K562 (cell line): ENCODE data around the gene SNRNP200. TPM values are rescaled to one million over a fixed set of nuclear protein-coding genes. Genes with fewer than 3 reads are reported as not detected.
A peak's percentile ranks its signal among the peaks of the same experiment; 100 is the strongest.

ENCODE experiments used
- ATF6 ChIP-seq: sonication (generic); formaldehyde crosslinking; IDR thresholded peaks from 2 replicates; pipeline ENCODE4 v1.4.0; 2020; ENCODE audit warnings: mild to moderate bottlenecking, missing genetic modification reagents
- CHD2 ChIP-seq: IDR thresholded peaks from 2 replicates; pipeline ENCODE4 v1.6.1; 2011; ENCODE audit warnings: low read depth, low read length
- CTCFL ChIP-seq: IDR thresholded peaks from 2 replicates; pipeline ENCODE4 v1.6.1; 2011; ENCODE audit warnings: borderline replicate concordance, low read depth, mild to moderate bottlenecking, moderate library complexity, low read length; ENCODE audit not compliant: insufficient read depth, poor library complexity, severe bottlenecking
- EP400 ChIP-seq: fragments of 450-650 bp; IDR thresholded peaks from 2 replicates; pipeline ENCODE4 v1.6.1; 2017; ENCODE audit warnings: antibody characterized with exemption, mild to moderate bottlenecking, moderate library complexity
- ETV1 ChIP-seq: fragments of 450-650 bp; conservative IDR thresholded peaks from 2 replicates; pipeline ENCODE4 v1.6.1; 2016; ENCODE audit warnings: missing genetic modification characterization, control low read depth, low read depth, missing compliant biosample characterization
- FOXM1 ChIP-seq, 2 experiments: fragments of 450-650 bp in 1 of 2; sonication (generic) in 1 of 2; formaldehyde crosslinking in 1 of 2; IDR thresholded peaks; 2 replicates each; pipeline versions ENCODE4 v1.6.1 to v1.9.0; 2017 to 2022; ENCODE audit warnings: low read depth in 2 of 2, mild to moderate bottlenecking in 2 of 2, missing genetic modification reagents in 1 of 2, moderate library complexity in 1 of 2
- KAT2B ChIP-seq: IDR thresholded peaks from one replicate; pipeline ENCODE4 v1.6.1; 2012; ENCODE audit warnings: low read depth, mild to moderate bottlenecking, control low read depth, inconsistent platforms, low read length, moderate library complexity
- MCM5 ChIP-seq: fragments of 450-650 bp; IDR thresholded peaks from 2 replicates; pipeline ENCODE4 v1.6.1; 2016; ENCODE audit warnings: low read depth
- MEF2D ChIP-seq: conservative IDR thresholded peaks from 2 replicates; pipeline ENCODE4 v1.6.1; 2016; ENCODE audit warnings: low read depth, missing genetic modification characterization, missing compliant biosample characterization
- NCOA1 ChIP-seq: fragments of 450-650 bp; IDR thresholded peaks from 2 replicates; pipeline ENCODE4 v1.6.1; 2016; ENCODE audit warnings: low read depth
- NCOA4 ChIP-seq: fragments of 450-650 bp; IDR thresholded peaks from 2 replicates; pipeline ENCODE4 v1.6.1; 2018; ENCODE audit warnings: mild to moderate bottlenecking; ENCODE audit not compliant: partially characterized antibody
- NR0B1 ChIP-seq: fragments of 450-650 bp; IDR thresholded peaks from one replicate; pipeline ENCODE4 v1.6.1; 2018; ENCODE audit warnings: mild to moderate bottlenecking, moderate library complexity; ENCODE audit not compliant: partially characterized antibody
- POLR2B ChIP-seq: fragments of 450-650 bp; IDR thresholded peaks from 2 replicates; pipeline ENCODE4 v1.6.1; 2018; ENCODE audit warnings: low read depth; ENCODE audit not compliant: partially characterized antibody
- RFX7 ChIP-seq: fragments of 250-450 bp; sonication (Bioruptor Pico); IDR thresholded peaks from 2 replicates; pipeline ENCODE4 v1.5.1; 2021; ENCODE audit warnings: mild to moderate bottlenecking
- SMARCA4 ChIP-seq: fragments of 450-650 bp; IDR thresholded peaks from 2 replicates; pipeline ENCODE4 v1.6.1; 2016
- SREBF1 ChIP-seq: fragments of 150-350 bp; IDR thresholded peaks from 2 replicates; pipeline ENCODE4 v1.6.1; 2014; ENCODE audit warnings: antibody characterized with exemption, low read depth, low read length, borderline replicate concordance
- XRCC5 ChIP-seq: fragments of 200-400 bp; formaldehyde crosslinking; IDR thresholded peaks from 2 replicates; pipeline ENCODE4 v1.6.1; 2017; ENCODE audit warnings: low read depth, mild to moderate bottlenecking, low read length
- ZFP91 ChIP-seq: sonication (generic); formaldehyde crosslinking; IDR thresholded peaks from 2 replicates; pipeline ENCODE4 v1.8.0; 2022; ENCODE audit warnings: mild to moderate bottlenecking, missing genetic modification reagents
- ZNF175 ChIP-seq: fragments of 200-800 bp; sonication (Bioruptor generic); IDR thresholded peaks from 2 replicates; pipeline ENCODE4 v1.6.1; 2016; ENCODE audit warnings: low read depth, mild to moderate bottlenecking, missing genetic modification characterization, missing compliant biosample characterization
- ZNF280A ChIP-seq: fragments of 450-650 bp; IDR thresholded peaks from 2 replicates; pipeline ENCODE4 v1.6.1; 2018; ENCODE audit warnings: mild to moderate bottlenecking, low read depth; ENCODE audit not compliant: partially characterized antibody
- polyA plus RNA-seq, 8 experiments: library from polyadenylated mRNA; depleted of rRNA in 4 of 8; stranded (reverse) in 5 of 8; unstranded in 3 of 8; fragments of >200 nt; fragmentation: Nextera tagmentation in 2 of 8; fragmentation: Illumina TruSeq in 1 of 8; extraction: Ambion mirVana in 2 of 8; extraction: Trizol in 1 of 8; gene quantifications; 2 replicates each; pipeline versions ENCODE4 v1.2.1 to v1.2.3, GENCODE V29; 2011 to 2014; ENCODE audit warnings: inconsistent platforms in 1 of 8, missing spikeins in 1 of 8
- total RNA-seq, 7 experiments: library from RNA; depleted of rRNA in 6 of 7; stranded (reverse); fragments of >200 nt in 6 of 7; fragmentation: Illumina TruSeq in 2 of 7; extraction: Trizol in 2 of 7; gene quantifications; 2 replicates each; pipeline versions ENCODE4 v1.2.1 to v1.2.3, GENCODE V29; 2011 to 2021; ENCODE audit warnings: low replicate concordance in 1 of 7

Gene SNRNP200
- total and polyA plus RNA-seq, 9 of the 15 experiments (the other 6 are each of a cell fraction or from before 2014, with no cell fraction given) = 76.1 to 231 (median 155) TPM

- TF ChIP-seq ZNF175 (CRISPR knock-in tag) (peak; percentile 95), KAT2B (no peak), MEF2D (peak; percentile 59; the same call in 1 of the 2 replicates), FOXM1 (IDR thresholded peaks at IDR 0.05; ENCODE audit: low read depth) (peak; percentile 44; the same call in 1 of the 2 replicates), FOXM1 (CRISPR knock-in tag; IDR thresholded peaks at IDR 0.05; ENCODE audit: low read depth) (no peak), EP400 (peak; percentile 73), SMARCA4 (peak; percentile 62; the same call in 1 of the 2 replicates), CHD2 (no peak), ATF6 (CRISPR knock-in tag) (no peak), POLR2B (no peak), RFX7 (CRISPR knock-in tag) (no peak), ZNF280A (no peak), NCOA1 (no peak), MCM5 (no peak), ZFP91 (no peak), NCOA4 (no peak), SREBF1 (no peak), ETV1 (tag) (0 out of 2 replicates have a peak, but pooled peaks have one; percentile 12), XRCC5 (no peak), NR0B1 (no peak), CTCFL (no peak)
Measured at GRCh38 chr2:96225016-96225533, 80.3 kb downstream of the SNRNP200 start (continued).
